ENCODE results near the gene ZNF415.
"Not testable (repeated sequence)": the region's sequence is repeated elsewhere in the genome, so short reads cannot be mapped to it uniquely, and the experiment has no call there.

The ZNF415 gene

GRCh38 chr19:53102206-53102755 is 30.4 kb downstream of the ZNF415 start:
- DNase-seq, result no peak

DNA sequence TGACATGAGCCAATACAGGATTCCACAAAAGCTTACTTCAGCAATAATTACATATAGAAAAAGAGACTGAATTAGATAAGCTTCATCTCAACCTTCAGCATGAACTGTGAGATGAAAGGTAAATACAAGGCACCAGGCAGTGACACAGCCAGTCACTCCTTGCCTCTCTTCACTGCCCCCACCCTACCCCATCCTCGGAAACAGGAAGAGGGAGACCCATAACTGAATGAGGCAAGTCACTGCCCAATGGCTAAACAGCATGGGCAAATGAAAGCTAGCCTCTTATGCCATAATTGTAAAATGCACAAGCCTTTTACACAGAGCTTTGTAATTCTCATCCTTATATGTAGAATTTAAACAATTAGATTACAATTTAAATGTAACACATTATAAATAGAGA is 31.2 kb downstream of the ZNF415 start:
- no peak for DNase-seq

- not testable (repeated sequence) for DNase-seq
Measured at GRCh38 chr19:53098570-53098969, 34.1 kb downstream of the ZNF415 start.

DNA sequence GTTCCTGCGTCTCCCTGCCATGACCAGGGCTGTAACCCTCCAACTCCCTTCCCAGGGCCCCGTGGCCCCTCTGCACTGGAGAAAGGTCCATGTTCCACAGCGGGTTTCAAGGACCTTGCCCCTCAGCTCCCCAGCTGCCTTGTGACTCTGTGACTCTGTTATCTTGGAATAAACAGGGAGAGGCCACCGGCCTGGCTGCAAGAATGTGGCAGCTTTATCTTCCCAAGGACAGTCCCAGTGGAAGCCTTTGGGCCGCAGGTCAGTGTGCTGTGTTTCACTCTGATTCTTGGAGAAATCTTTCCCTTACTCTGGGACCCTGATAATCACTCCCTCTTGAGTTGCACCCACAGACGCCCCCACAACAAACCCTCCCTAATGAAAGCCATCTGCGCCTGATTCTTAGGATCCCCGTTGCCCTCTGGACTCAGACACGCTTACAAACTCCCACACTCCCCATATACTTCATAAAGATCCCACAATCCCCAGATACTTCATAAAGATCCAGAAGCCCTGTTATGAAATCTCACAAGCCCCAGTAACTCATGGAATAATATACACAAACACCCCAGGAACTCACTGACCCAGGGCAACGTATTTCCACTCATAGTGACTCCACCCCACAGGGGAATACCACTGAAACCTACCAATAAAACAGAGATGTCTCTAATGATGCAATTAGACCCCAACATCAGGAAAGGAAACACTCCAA is 35.6 kb downstream of the ZNF415 start:
- not testable (repeated sequence) for DNase-seq

DNA sequence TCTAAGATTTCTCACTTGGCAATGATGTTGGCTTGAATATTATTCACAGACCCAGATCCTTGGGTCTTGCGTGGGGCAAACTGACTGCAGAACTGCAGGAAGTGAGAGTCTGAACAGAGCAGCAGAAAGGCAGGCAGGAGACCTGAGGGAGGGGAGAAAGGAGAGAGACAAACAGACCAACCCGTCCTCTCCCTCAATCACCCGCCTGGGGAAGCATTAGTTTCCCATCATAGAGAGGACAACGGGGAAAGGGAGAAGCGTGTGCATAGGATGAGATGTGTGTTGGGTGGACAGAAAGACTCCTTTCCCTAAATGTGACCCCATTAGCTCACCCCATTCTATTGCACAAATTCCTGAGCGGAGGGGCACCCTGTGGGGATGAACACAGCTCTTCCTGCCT is 36.1 kb downstream of the ZNF415 start:
- DNase-seq, result not testable (repeated sequence)

GRCh38 chr19:53094754-53095575 is 37.7 kb downstream of the ZNF415 start:
- no peak for DNase-seq

DNA sequence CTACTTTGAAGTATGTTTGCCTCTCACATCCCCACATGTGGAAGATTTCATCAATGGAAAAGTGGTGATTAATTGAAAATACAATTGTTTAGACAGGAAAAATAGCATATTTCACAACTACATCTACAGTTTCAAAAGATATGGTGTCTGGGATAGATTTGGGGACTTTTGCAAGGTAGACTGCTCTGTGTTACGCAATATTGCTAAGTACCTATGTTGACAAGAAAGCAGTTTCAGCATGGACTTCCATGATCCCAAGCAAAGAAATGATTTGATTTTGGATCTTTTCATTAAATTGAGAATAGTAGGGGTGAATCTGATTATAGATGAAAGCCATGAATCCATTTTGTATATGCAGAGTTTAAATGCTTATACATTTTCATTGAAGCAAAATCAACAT is 40.0 kb downstream of the ZNF415 start:
- DNase-seq, result no peak

DNA sequence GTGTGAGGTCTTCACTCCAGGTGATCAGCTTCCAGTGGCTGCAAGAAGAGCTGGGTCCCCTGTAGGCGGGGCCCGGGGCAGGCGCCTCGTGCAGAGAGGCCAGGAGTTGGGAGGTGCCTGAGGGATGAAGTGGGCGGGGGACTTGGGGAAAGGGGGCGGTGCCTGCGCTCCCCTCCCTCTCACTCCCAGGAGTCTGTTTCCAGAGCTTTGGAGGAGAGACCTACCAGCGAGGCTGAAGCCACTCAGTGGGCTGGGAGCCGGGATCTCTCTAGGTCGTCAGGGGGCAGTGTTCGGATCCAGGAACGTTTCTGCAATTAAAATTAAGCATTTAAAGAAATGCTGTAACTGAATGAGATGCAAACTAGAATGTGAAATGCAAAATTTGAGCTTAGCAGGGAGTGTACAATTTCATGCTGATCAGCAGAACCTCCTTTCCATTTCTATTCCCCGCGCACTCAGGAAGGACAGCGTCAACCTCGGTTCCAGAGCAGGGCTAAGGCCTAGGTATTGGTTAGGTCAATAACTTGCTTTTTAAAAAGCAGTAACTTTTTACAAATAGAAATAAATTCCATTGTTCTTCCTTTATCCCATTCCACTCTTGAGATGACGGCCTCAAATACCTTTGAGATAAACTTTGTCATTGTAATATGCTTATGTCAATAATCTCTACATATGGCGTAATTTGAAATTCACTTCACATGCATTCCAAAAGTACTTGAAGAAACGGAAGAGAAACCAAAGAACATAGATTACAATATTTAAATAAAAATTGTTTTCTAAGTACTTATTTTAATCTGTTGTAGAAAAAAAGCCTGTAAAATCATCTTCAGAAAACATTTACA is 41.1 kb downstream of the ZNF415 start:
- DNase-seq, result no peak

DNA sequence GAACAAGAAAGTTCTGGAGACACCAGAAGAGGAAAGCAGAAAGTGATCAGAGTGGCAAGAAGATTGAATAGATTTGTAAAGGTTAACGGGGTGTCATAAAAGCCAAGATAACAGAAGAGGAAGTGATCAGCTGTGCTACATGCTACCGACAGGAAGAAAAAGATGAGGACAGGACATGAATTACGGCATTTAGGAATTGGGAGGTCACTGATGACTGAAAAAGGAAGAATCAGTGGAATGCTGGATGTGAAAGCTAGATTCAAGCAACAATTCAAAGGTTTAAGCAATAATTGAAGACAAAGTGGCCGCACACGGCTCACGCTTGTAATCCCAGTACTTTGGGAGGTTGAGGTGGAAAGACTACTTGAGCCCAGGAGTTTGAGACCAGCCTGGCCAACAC is 44.6 kb downstream of the ZNF415 start:
- DNase-seq, result no peak

- DNase-seq, result no peak
Measured at GRCh38 chr19:53086949-53087348, 45.8 kb downstream of the ZNF415 start.

GRCh38 chr19:53085496-53085895 is 47.2 kb downstream of the ZNF415 start:
- no peak for DNase-seq

DNA sequence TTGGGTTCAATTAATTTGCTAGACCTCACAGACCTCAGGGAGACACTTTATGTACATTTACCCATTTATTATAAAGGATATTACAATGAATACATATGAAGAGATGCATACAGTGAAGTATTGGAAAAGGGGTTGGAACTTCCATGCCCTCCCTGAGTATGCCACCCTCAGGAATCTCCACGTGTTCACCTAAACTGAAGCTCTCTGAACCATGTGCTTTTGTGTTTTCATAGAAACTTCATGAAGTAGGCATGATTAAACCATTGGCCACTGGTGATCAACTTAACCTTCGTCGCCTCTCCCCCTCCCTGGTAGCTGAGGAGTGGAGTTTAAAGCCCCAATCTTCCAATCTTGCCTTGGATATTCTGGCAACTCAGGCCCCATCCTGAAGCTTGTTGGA is 49.8 kb downstream of the ZNF415 start:
- no peak for DNase-seq

GRCh38 chr19:53079313-53079924 is 53.3 kb downstream of the ZNF415 start:
- DNase-seq, result no peak

DNA sequence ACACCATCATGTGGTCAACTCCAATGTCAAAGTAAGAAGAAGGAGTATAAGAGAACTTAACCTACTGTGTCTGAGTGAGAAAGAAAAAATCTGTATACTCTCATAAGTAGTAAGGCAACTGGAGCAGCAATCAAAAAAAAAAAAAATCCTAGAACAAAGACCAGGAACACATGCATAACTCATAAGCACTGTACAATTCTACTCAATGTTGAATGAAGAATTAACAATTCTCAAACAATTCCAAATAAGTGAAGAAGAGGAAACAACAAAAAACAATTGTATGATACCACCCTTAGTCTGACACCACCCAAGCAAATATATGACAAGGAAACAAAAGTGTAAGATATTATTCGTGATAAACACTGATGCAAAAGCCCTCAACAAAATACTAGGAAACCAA is 54.0 kb downstream of the ZNF415 start:
- no peak for DNase-seq

DNA sequence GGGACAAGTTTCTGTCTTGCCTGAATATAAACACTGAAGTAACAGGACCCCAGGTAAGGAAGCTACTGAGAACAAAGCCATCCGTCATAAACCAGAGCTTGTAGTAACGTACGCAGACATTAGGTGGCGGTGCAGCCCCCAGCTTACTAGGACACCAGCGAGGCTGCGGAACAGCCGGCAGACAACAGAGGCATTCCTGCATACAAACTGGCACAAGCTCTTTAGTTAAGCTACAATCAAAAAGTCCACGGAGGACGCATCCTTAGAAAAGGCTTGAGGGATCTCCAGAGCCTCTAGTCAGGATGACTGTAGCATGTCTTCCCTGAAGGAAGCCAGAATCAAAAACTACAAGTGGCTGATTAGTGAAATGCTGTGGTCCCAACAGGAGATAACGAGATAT is 55.7 kb downstream of the ZNF415 start:
- DNase-seq, result no peak

DNA sequence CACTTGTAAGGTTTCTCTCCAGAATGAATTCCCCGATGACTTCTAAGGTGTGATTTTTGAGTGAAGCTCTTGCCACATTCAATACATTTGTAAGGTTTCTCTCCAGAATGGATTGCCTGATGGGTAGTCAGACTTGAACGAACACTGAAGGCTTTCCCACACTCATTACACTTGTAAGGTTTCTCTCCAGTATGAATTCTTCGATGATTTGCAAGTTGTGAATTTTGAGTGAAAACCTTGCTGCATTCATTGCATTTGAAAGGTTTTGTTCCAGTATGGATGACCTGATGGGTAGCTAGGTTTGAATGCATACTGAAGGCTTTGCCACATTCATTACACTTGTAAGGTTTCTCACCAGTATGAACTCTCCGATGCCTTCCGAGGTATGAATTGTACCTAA is 63.9 kb downstream of the ZNF415 start:
- DNase-seq, result no peak

DNA sequence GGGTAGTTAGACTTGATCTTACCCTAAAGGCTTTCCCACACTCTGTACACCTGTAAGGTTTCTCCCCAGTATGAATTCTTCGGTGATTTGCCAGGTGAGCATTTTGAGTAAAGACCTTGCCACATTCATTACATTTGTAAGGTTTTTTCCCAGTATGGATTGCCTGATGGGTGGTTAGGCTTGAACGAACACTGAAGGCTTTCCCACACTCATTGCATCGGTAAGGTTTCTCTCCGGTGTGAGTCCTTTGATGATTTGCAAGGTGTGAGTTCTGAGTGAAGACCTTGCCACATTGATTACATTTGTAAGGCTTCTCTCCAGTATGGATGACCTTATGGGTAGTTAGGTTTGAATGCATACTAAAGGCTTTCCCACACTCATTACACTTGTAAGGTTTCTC is 64.5 kb downstream of the ZNF415 start:
- no peak for DNase-seq

GRCh38 chr19:53057904-53058580 is 74.7 kb downstream of the ZNF415 start:
- DNase-seq, result no peak
